ENCODE data around the gene UNC13A.

Gene UNC13A

DNA sequence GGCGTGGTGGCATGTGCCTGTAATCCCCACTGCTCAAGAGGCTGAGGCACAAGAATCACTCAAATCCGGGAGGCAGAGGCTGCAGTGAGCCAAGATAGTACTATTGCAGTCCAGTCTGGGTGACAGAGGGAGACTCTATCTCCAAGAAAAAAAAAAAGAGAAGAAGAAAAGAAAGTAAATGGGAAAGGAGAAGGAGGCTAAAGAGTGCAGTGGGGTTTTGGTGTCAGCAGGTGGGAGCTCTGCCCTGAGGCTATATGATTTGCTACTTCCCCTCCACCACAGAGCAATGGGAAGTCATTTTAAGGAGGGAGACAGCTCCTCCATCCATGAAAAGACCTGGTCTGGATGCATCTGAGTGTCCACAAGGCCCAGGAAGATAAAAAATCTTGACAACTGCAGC is 23.1 kb downstream of the UNC13A start:
- peaks cover 3% of the 10 kb centered on the region for H3K27me3 ChIP-seq
- TF ChIP-seq, protein P1, sequence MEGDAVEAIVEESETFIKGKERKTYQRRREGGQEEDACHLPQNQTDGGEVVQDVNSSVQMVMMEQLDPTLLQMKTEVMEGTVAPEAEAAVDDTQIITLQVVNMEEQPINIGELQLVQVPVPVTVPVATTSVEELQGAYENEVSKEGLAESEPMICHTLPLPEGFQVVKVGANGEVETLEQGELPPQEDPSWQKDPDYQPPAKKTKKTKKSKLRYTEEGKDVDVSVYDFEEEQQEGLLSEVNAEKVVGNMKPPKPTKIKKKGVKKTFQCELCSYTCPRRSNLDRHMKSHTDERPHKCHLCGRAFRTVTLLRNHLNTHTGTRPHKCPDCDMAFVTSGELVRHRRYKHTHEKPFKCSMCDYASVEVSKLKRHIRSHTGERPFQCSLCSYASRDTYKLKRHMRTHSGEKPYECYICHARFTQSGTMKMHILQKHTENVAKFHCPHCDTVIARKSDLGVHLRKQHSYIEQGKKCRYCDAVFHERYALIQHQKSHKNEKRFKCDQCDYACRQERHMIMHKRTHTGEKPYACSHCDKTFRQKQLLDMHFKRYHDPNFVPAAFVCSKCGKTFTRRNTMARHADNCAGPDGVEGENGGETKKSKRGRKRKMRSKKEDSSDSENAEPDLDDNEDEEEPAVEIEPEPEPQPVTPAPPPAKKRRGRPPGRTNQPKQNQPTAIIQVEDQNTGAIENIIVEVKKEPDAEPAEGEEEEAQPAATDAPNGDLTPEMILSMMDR (IDR thresholded peaks at IDR 0.05), result no peak
- peaks cover 5% of the 10 kb centered on the region for H3K9me3 ChIP-seq
- no peak overlapping the region for H3K4me3 ChIP-seq (ENCODE audit: low read depth in 1 of 2, low read length in 1 of 2)
- no peaks in the 10 kb centered on the region for H3K4me1 ChIP-seq (ENCODE audit: control insufficient read depth in 1 of 2, insufficient read depth in 1 of 2, low read depth in 1 of 2, low read length in 1 of 2)
- no peaks in the 10 kb centered on the region for H3K36me3 ChIP-seq
- H3K27ac ChIP-seq, result no peak overlapping the region

GRCh38 chr19:17659996-17660395 is 28.2 kb downstream of the UNC13A start:
- Histone ChIP-seq H3K27ac (no peak overlapping the region), H3K9me3 (peaks cover 5% of the 10 kb centered on the region), H3K27me3 (no peaks in the 10 kb centered on the region), H3K4me3 (ENCODE audit: low read depth in 1 of 2, low read length in 1 of 2) (no peak overlapping the region), H3K4me1 (ENCODE audit: control insufficient read depth in 1 of 2, insufficient read depth in 1 of 2, low read depth in 1 of 2, low read length in 1 of 2) (no peaks in the 10 kb centered on the region), H3K36me3 (no peaks in the 10 kb centered on the region)
- TF ChIP-seq, protein P1 (IDR thresholded peaks at IDR 0.05), result no peak

GRCh38 chr19:17658666-17659065 is 29.5 kb downstream of the UNC13A start:
- no peaks in the 10 kb centered on the region for H3K9me3 ChIP-seq

GRCh38 chr19:17658240-17658639 is 29.9 kb downstream of the UNC13A start:
- Histone ChIP-seq H3K9me3 (no peaks in the 10 kb centered on the region), H3K36me3 (no peaks in the 10 kb centered on the region), H3K4me3 (ENCODE audit: low read depth in 1 of 2, low read length in 1 of 2) (no peak overlapping the region), H3K4me1 (ENCODE audit: control insufficient read depth in 1 of 2, insufficient read depth in 1 of 2, low read depth in 1 of 2, low read length in 1 of 2) (no peaks in the 10 kb centered on the region), H3K27ac (no peak overlapping the region), H3K27me3 (no peaks in the 10 kb centered on the region)
- TF ChIP-seq, protein P1 (IDR thresholded peaks at IDR 0.05), result no peak

More at GRCh38 chr19:17658666-17659065, 29.5 kb downstream of the UNC13A start:
- H3K27ac ChIP-seq, result no peak overlapping the region
- H3K27me3 ChIP-seq, result no peaks in the 10 kb centered on the region
- TF ChIP-seq, protein P1 (IDR thresholded peaks at IDR 0.05), result no peak
- no peaks in the 10 kb centered on the region for H3K4me1 ChIP-seq (ENCODE audit: control insufficient read depth in 1 of 2, insufficient read depth in 1 of 2, low read depth in 1 of 2, low read length in 1 of 2)
- H3K36me3 ChIP-seq, result no peaks in the 10 kb centered on the region
- H3K4me3 ChIP-seq (ENCODE audit: low read depth in 1 of 2, low read length in 1 of 2), result no peak overlapping the region

DNA sequence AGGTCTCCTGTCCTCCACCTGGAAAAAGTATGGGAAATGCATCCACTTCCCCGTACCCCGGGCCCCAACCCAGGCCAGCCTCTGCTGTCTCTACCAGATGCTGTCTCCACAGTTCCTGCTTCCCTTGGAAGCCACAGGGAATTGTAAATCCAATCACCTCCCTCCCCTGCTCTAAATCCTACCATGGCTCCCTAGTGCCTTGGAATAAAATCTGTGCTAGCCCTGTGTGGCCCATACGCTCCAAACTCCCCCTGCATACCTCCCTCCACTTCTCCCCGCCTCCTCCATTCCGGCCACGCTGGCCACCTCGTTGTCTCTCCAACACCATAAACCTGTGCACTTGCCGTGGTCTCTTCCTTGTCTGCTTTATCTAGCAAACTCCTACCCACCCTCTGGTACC is 31.2 kb downstream of the UNC13A start:
- H3K27me3 ChIP-seq, result no peaks in the 10 kb centered on the region
- H3K27ac ChIP-seq, result no peak overlapping the region
- no peaks in the 10 kb centered on the region for H3K36me3 ChIP-seq
- H3K9me3 ChIP-seq, result no peaks in the 10 kb centered on the region
- H3K4me3 ChIP-seq (ENCODE audit: low read depth in 1 of 2, low read length in 1 of 2), result no peak overlapping the region
- TF ChIP-seq, protein P1 (IDR thresholded peaks at IDR 0.05), result no peak
- no peaks in the 10 kb centered on the region for H3K4me1 ChIP-seq (ENCODE audit: control insufficient read depth in 1 of 2, insufficient read depth in 1 of 2, low read depth in 1 of 2, low read length in 1 of 2)
